Lower leg skin (tissue), 4 donors: Measurements from ENCODE around the gene NUCKS1. TPM values are rescaled to one million over a fixed set of nuclear protein-coding genes. Genes with fewer than 3 reads are reported as not detected.

Experiments
- DNase-seq, 2 donors: peaks; one replicate each; pipeline ENCODE4 v3.0.0-alpha.2; 2019; ENCODE audit warnings: low spot score in 2 of 2
- H3K4me3 ChIP-seq: fragments of 200-600 bp; sonication (generic); 2 replicates; pipeline ENCODE4 v1.5.1; 2017; ENCODE audit warnings: mild to moderate bottlenecking, low read depth; ENCODE audit not compliant: poor library complexity, severe bottlenecking
- POLR2A ChIP-seq, 2 donors: fragments of 450-650 bp; IDR thresholded peaks; one replicate each; pipeline ENCODE4 v1.6.1; 2016 to 2017; ENCODE audit warnings: antibody characterized with exemption in 2 of 2, mild to moderate bottlenecking in 1 of 2, moderate library complexity in 1 of 2
- WGBS, 2 donors: methylation state at CpG; one replicate each; pipeline ENCODE4 v1.1.5; 2018; 5-methylcytosine and 5-hydroxymethylcytosine counted together
- intact Hi-C: fragments of 100-400 bp; cut with DNase I; formaldehyde crosslinking; loops from one replicate; pipeline ENCODE4 v1.15.0; 2023; ENCODE audit warnings: low total_unique reads
- total RNA-seq, 4 donors: library from RNA; depleted of rRNA; stranded (reverse); fragments of >200 nt; gene quantifications; one replicate each; pipeline ENCODE4 v1.1.0, GENCODE V29; 2016
- TF ChIP-seq, protein P1 (sequence below), 3 donors: fragments of 450-650 bp; IDR thresholded peaks; one replicate each; pipeline ENCODE4 v1.5.1; 2016; ENCODE audit warnings: antibody characterized with exemption in 3 of 3, mild to moderate bottlenecking in 3 of 3, moderate library complexity in 2 of 3

The NUCKS1 gene
- total RNA-seq, 4 donors from 2014 or later: 49.5 to 143 (median 66.0) TPM

DNA sequence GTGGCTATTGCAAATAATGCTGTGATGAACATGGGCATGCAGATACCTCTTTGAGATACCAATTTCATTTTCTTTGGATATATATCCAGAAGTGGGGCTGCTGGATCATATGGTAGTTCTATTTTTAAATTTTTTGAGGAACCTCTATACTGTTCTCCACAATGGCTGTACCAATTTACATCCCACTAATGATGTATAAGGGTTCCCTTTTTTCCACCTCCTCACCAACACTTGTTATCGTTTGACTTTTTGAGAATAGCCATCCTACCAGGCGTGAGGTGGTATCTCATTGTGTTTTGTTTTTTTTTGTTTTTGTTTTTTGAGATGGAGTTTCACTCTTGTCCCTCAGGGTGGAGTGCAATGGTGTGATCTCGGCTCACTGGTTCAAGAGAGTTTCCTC lies 6.6 kb upstream of the NUCKS1 start:
- DNase-seq: no peak
- TF ChIP-seq POLR2A (IDR thresholded peaks at IDR 0.05): no peak
- TF ChIP-seq, protein P1, sequence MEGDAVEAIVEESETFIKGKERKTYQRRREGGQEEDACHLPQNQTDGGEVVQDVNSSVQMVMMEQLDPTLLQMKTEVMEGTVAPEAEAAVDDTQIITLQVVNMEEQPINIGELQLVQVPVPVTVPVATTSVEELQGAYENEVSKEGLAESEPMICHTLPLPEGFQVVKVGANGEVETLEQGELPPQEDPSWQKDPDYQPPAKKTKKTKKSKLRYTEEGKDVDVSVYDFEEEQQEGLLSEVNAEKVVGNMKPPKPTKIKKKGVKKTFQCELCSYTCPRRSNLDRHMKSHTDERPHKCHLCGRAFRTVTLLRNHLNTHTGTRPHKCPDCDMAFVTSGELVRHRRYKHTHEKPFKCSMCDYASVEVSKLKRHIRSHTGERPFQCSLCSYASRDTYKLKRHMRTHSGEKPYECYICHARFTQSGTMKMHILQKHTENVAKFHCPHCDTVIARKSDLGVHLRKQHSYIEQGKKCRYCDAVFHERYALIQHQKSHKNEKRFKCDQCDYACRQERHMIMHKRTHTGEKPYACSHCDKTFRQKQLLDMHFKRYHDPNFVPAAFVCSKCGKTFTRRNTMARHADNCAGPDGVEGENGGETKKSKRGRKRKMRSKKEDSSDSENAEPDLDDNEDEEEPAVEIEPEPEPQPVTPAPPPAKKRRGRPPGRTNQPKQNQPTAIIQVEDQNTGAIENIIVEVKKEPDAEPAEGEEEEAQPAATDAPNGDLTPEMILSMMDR (IDR thresholded peaks at IDR 0.05): no peak
- 91 to 99% methylated on average over 3 of the region's 3 CpGs for WGBS, 2 donors
- no peak overlapping the region for H3K4me3 ChIP-seq
- intact Hi-C loops: no loop called here

DNA sequence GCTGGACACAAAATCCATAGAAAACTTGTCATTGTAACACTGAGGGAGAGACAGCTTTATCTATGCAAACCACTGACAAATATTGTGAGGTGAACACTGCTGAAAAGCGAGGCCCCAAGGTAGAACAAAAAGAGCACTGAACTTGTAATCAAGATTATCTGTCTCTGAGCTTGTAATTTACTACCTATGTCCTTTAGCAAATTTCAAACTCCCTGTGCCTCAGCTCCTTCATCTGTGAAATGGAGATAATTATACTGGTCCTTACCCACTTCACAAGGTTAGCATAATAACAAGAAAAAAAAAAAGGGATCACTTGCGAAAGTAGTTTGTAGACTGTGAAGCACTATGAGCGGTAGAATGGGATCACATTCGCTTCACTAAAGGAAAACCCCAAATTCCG lies 4.9 kb upstream of the NUCKS1 start:
- TF ChIP-seq, protein P1 (IDR thresholded peaks at IDR 0.05): no peak
- TF ChIP-seq POLR2A (IDR thresholded peaks at IDR 0.05): no peak
- no peak for DNase-seq
- WGBS, 2 donors: 74 to 90% methylated on average over 5 of the region's 5 CpGs
- intact Hi-C loops: no loop called here
- H3K4me3 ChIP-seq: no peak overlapping the region

DNA sequence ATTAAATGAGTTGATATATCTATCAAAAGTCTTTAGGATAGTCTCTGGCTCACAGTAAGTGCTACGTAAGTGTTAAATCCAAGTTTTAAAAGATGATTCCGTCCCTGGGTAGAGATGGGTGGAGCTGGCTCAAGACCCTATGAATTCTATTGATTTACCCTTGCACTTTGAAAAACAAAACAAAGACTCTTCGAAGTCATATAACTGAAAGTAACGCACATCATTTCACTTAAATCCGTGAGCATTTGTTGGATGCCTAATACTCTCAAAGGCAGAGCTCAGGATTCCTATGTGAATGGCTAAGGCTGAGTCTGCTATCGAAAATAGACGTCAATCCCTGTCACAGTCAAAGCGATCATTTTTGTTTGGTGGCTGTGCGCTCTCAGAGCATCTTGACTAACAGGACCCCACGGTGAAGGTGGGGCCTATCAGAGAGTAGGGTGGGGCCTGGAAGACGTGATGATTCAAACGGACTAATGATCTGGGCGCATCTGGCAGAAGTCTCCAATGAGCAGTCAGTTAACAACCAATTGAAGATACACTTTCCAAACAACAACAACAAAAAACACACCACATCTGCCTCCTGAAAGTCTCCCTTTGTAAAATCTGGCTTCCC lies 1.2 kb upstream of the NUCKS1 start:
- no peak for DNase-seq
- 66 to 74% methylated on average over 13 of the region's 13 CpGs for WGBS, 2 donors
- no peak overlapping the region for H3K4me3 ChIP-seq
- intact Hi-C loops: no loop called here
- TF ChIP-seq, protein P1 (IDR thresholded peaks at IDR 0.05): no peak
- TF ChIP-seq POLR2A (IDR thresholded peaks at IDR 0.05): no peak

DNA sequence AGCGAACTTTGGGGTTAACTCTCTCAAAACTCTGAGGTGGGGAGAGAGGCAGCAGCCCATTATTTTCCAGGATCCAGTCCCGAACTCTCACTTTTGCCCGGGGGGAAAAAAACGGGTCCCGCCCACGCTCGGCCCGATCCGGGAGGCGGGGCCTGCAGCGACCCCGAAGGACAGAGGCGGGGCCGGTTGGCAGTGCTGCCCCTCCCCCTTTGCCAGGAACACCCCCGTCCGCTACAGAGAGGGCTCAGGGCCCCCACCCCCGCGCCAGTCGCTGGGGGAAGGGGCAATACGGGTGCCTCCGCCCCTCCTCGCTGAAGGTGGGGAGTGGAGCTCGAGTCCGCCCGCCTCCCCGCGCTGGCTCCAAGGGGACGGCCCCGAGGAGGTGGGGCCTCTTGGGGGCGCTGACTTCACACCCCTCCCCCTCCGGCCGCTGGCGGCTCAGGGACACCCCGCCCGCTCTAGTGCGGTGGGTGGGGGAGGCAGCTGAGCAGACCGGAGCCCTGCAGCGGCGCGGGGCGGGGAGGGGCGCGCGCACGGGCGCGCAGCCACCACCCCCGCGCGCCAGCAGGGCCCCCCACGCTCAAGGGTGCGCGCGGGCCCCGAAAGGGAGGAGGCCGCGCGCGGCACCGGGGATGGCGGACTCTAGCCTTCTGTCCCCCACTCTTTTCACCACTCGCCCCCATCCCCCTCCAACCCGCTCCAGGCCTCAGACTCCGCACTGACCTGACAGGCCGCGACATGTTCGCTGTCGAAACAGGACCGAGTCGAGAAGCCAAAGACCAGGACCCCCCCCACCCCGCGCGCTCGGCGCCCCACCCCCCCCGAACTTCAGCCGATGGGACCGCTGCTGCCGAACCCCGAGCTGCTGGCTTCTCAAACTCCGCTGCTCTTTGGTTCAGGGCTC lies 496 bp downstream of the NUCKS1 start:
- TF ChIP-seq, protein P1 (IDR thresholded peaks at IDR 0.05): no peak
- peak in 1 of 2 donors; percentile 88 for TF ChIP-seq POLR2A (IDR thresholded peaks at IDR 0.05)
- DNase-seq: peak; percentile 89 to 98
- peak overlapping the region; percentile 88 for H3K4me3 ChIP-seq
- intact Hi-C loops: no loop called here
- WGBS, 2 donors: 1% methylated on average over 14 to 49 of the region's 81 CpGs

DNA sequence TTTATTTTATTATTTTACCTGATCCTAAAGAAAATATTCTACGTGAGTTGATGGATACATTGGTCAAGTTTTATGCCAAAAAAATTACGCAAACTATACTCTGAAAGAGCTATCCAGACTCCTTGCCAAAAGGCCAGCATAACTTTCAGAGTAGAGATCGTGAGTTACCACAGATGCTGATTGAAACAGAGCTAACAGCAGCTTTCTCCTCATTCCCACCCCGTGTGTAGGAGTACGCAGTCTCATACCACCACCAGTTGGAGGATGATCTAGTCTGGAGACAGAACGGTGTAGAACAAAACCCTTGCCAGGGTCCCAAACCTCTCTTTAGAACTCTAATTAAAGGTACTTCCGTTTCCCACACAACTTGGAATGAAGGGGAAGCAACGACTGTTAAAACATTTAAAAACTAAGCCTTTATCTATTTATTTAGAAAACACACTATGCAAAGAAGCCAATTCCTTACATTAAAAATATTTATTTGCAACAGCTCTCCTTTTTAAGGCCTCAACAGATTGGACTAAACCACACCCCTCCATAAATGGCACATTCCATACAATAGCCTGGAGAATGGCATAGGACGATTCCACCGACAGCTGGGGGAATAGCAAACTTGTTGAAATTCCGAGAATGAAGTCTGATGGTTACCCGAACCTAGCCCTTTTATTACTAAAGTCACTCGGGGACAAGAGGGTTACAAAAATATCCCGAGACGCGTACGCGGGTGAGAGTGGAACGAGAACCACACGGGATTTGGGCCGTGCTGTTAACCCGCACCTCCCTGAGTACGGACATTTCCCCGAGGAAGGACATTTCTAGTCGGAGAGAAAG lies 1.4 kb downstream of the NUCKS1 start:
- intact Hi-C loops: no loop called here
- no peak for DNase-seq
- WGBS, 2 donors: 0% methylated on average over 25 of the region's 25 CpGs
- TF ChIP-seq, protein P1 (IDR thresholded peaks at IDR 0.05): no peak
- TF ChIP-seq POLR2A (IDR thresholded peaks at IDR 0.05): no peak
- H3K4me3 ChIP-seq: peak overlapping the region; percentile 88
